ENCODE measurements around the gene USP6NL.
"Not testable (repeated sequence)": the region's sequence is repeated elsewhere in the genome, so short reads cannot be mapped to it uniquely, and the experiment has no call there.

Gene USP6NL

GRCh38 chr10:11511321-11511720 lies 100.1 kb downstream of the USP6NL start:
- no peak for DNase-seq

- DNase-seq: no peak
These were observed 100.7 kb downstream of the USP6NL start for GRCh38 chr10:11510736-11511135.

- no peak for DNase-seq
These were observed 101.2 kb downstream of the USP6NL start for GRCh38 chr10:11510281-11510680.

- no peak for DNase-seq
These were observed 102.4 kb downstream of the USP6NL start for GRCh38 chr10:11509036-11509435.

GRCh38 chr10:11506247-11506789 lies 105.1 kb downstream of the USP6NL start:
- no peak for DNase-seq

- no peak for DNase-seq
These were observed 105.8 kb downstream of the USP6NL start for GRCh38 chr10:11505639-11506038.

- DNase-seq: no peak
These were observed 106.7 kb downstream of the USP6NL start for GRCh38 chr10:11504566-11505285.

GRCh38 chr10:11501600-11501999 lies 109.8 kb downstream of the USP6NL start:
- no peak for DNase-seq

DNA sequence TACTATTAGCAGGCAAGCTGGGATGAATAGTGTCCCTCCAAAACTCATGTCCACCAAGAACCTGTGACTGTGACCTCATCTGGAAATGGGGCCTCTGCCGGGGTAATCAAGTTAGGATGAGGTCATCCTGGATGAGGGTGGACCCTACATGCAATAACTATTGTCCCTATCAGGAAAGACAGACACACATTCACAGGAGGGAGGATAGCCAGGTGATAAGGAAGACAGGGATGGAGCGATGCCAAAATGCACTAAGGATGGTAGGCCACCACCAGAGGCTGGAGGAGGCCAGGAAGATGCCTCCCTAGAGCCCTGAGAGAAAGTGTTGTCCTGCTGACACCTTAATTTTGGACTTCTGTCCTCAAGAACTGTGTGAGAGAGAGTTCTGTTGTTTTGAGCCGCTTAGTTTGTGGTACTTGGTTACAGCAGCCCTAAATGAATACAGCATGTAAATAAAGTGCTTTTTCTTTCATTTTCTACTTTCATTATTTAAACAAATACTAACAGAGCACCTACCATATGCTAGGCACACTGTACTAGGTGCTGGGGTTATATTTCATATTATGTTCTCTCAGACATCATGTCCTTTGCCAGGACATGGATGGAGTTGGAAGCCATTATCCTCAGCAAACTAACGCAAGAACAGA lies 111.9 kb downstream of the USP6NL start:
- DNase-seq: no peak

DNA sequence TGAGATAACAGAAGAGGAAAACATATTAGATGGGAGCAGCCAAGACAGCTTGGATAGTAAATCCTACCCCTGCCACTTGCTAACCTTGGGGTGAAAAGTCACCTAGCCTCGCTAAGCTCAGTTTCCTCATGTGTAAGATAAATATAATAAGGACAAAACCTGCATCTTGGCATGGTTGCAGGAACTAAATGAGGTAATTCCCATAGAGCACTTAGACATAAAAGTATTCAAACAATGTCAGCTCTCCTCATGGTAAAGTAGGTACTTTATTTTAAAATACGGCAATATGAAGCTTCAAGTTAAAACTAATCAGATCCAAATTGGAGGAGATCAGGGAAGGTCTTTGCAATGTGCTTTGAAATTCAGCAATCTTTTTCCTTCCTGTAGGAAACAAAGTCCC lies 113.1 kb downstream of the USP6NL start:
- no peak for DNase-seq

DNA sequence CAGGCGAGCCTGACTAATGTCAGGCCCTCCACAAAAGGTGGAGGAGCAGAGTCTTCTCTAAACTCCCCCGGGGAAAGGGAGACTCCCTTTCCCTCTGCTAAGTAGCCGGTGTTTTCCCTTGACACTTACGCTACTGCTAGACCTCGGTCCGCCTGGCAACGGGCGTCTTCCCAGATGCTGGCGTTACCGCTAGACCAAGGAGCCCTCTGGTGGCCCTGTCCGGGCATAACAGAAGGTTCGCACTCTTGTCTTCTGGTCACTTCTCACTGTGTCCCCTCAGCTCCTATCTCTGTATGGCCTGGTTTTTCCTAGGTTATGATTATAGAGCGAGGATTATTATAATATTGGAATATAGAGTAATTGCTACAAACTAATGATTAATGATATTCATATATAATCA lies 116.5 kb downstream of the USP6NL start:
- DNase-seq: not testable (repeated sequence)

GRCh38 chr10:11493646-11494045 lies 117.8 kb downstream of the USP6NL start:
- no peak for DNase-seq

- DNase-seq: no peak
These were observed 120.4 kb downstream of the USP6NL start for GRCh38 chr10:11491087-11491486.

- DNase-seq: no peak
These were observed 121.9 kb downstream of the USP6NL start for GRCh38 chr10:11489591-11489990.

- DNase-seq: no peak
These were observed 123.3 kb downstream of the USP6NL start for GRCh38 chr10:11488126-11488525.

- no peak for DNase-seq
These were observed 128.0 kb downstream of the USP6NL start for GRCh38 chr10:11483201-11484148.

DNA sequence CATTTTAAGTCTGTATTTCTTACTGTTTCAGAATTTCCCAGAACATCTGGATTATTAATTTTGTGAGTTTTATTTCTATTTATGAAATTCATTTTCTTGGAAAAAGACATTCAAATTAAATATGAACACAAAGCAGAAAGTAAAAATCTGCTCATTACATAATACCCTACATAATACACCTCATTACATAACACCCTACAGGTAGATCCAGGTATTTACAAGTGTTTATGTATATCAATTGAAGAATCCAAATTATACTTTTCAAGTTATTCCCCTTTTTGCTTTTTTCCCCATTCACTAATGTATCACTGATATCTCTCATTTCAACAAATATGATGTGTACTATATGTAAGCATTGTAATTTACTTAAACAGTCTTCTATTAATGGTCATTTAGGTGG lies 129.1 kb downstream of the USP6NL start:
- no peak for DNase-seq

DNA sequence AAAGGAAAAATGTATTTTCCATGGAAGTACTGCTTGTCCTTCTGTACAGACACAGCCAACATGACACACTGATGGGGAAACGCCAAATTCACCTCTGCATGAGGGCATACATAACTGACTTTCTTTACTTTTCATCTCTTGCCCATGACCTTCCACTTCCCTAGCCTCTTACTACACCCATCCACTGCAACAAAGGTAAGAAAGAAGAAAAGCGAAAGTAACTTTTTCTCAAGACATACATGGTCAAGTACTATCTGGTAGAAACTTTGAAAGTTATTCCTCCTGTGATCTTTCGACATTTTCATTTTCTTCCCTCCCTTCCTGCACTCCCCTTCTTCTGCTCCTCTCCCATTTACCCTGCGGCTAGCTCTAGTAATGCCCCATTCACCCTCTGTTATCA lies 130.8 kb downstream of the USP6NL start:
- DNase-seq: no peak

GRCh38 chr10:11479300-11479699 lies 132.2 kb downstream of the USP6NL start:
- no peak for DNase-seq

- no peak for DNase-seq
These were observed 132.6 kb downstream of the USP6NL start for GRCh38 chr10:11478807-11479206.

GRCh38 chr10:11475831-11476434 lies 135.5 kb downstream of the USP6NL start:
- DNase-seq: no peak

GRCh38 chr10:11473128-11473760 lies 138.2 kb downstream of the USP6NL start:
- no peak for DNase-seq

Measured in NCI-H2081 treated with DMSO at 0.1 percent for 48 hours (cell line).